SHP77 treated with DMSO at 0.1 percent for 48 hours (cell line): ENCODE data around the gene PICALM.
A peak's percentile ranks its signal among the peaks of the same experiment; 100 is the strongest.
"Not testable (repeated sequence)": the region's sequence is repeated elsewhere in the genome, so short reads cannot be mapped to it uniquely, and the experiment has no call there.

ENCODE experiments used
- DNase-seq: peaks from one replicate; lab custom pipeline; 2025; lab: John Stamatoyannopoulos, UW

The PICALM gene

GRCh38 chr11:85937835-85938234 lies 131.0 kb downstream of the PICALM start:
- no peak for DNase-seq

DNA sequence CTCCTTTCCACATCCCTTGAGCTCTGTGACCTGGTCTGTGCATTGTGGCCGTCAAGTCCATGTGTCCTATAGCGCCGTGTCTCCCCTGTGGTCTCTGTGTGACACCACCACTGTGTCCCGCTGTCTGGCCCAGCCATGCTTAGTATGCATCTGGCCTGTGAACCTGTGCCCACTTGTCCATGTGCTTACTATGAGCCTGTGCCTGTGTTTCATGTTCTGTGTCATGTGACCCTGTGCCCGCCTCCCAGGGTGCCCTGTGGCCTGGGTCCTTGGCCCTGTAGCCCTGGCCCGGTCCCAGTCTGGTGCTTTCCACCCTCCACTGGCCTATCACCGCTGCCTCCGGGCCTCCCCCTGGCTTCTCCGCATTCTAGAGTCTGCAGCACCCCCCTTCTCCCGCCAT lies 133.1 kb downstream of the PICALM start:
- no peak for DNase-seq

DNA sequence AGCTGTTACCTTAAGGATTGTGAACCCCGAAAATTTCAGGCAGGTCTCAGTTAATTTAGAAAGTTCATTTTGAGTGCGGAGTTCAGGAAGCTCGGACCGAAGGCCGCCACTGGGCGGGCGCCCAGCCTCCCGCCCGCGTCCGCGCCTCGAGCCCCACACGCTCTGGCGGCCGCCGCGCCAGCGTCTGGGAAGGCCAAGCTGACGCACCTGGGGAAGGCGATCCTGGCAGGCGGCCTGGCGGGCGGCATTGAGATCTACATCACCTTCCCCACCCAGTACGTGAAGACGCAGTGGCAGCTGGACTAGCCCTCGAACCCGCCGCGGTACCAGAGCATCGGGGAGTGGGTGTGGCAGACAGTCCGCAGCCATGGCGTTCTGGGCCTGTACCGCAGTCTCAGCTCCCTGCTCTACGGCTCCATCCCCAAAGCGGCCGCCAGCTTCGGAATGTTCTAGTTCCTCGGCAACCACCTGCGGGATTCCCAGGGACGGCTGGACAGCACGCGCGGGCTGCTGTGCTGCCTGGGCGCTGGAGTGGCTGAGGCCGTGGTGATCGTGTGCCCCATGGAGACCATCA lies 134.2 kb downstream of the PICALM start:
- no peak for DNase-seq

DNA sequence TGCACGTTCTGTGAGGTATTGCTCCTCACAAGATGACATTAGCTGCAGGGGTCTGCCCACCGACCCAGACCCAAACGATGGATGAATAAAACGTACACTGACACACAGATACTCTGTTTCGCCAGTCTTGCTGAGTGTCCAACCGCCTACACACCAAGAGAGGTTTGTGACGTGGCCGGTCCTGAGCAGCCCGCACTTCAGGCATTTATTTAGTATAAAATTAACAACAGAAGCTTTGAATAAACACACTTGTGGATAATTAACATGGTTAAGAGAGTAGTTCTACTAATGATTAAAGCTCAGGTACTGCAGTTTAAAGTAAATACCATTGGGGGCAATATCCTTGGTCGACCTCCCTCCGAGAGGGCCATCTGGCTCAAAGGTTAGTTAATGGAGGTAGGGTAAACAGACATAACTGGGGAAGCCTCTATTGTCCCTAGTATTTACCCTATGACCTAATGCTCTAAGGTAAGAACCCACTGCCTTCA lies 138.0 kb downstream of the PICALM start:
- DNase-seq, result peak; percentile 93

GRCh38 chr11:85926653-85927214 lies 142.2 kb downstream of the PICALM start:
- DNase-seq, result not testable (repeated sequence)

DNA sequence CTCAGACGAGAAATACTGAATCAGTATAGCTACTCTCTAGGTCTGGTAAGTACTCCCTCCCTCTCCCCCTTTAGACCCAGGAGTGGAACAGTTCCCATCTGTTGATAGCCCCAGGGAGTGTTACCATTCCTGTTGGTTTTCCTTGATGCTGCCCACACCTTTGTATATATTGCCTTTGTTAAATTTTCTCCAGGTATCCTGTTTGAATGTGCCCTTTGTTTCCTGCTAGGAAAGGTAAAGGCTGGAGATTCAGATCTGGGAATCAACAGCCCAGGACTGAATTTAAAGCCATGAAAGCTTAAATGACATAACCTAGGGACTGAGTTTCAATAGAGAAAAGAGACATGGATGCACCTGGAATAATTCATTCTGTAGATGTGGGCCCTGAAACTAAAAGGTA lies 145.4 kb downstream of the PICALM start:
- no peak for DNase-seq

GRCh38 chr11:85922367-85922766 lies 146.5 kb downstream of the PICALM start:
- DNase-seq, result no peak

GRCh38 chr11:85918910-85919794 lies 149.7 kb downstream of the PICALM start:
- DNase-seq, result no peak

DNA sequence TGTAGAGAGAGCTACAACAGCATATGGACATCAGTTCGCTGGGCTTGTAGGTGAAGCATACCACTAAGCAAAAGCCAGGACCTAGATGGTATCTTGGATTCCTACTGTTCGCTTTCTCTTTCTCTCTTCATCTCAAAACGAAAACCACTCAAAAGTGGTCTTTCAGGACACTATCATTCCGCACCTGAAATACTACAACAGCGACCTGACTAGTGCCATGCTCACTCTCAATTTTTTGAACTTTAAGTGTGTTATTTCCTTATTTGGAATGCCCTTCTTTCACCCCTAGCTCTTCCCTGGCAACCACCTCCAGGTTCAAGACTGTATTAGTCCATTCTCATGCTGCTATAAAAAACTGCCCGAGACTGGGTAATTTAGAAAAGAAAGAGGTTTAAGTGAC lies 154.5 kb downstream of the PICALM start:
- DNase-seq, result no peak

- DNase-seq, result no peak
Observed at GRCh38 chr11:85913513-85913912, 155.4 kb downstream of the PICALM start.

DNA sequence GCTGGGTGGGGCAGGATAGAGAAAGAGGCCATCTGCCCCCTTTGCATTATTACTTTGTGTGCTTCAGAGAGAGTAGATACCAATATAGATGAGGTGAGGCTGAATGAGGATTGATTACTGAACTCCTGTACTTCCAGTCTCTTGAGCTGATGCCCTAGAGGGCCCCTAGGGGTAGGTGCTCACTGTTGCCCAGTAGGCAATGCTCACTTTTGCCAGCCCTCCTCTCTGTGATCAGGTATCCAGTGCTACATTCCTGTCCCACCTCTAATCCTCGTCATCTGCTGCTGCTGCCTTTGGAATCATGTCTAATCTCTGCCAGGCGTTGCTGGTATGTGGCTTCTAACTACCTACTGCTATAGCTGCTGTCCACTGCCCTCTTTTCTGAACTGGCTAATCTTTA lies 156.5 kb downstream of the PICALM start:
- DNase-seq, result no peak
